SK-N-SH (cell line): ENCODE data around the gene STEAP3. TPM values are rescaled to one million over a fixed set of nuclear protein-coding genes. Genes with fewer than 3 reads are reported as not detected.

ENCODE experiments used
- CTCF ChIA-PET: fragments of 300-600, 350-600 bp; formaldehyde crosslinking; extraction: SDS; loops from one replicate; lab custom pipeline; 2021; lab: Yijun Ruan, JAX
- POLR2A ChIA-PET: fragments of 350-600 bp; sonication (Branson Sonifier 250); formaldehyde crosslinking; extraction: SDS; loops from one replicate; lab custom pipeline; 2020; ENCODE audit warnings: antibody characterized with exemption, inconsistent platforms; lab: Yijun Ruan, JAX
- DNase-seq: peaks from one replicate; pipeline ENCODE4 v3.0.0; 2012
- H2AFZ ChIP-seq: fragments of 200-600 bp; sonication (generic); 2 replicates; pipeline ENCODE4 v1.8.1; 2016; ENCODE audit warnings: antibody characterized with exemption, mild to moderate bottlenecking, low read depth
- H3F3A ChIP-seq: fragments of 200-600 bp; sonication (generic); replicated peaks from 2 replicates; pipeline ENCODE3; 2016; ENCODE audit warnings: antibody characterized with exemption, mild to moderate bottlenecking; ENCODE audit not compliant: insufficient read depth
- H3K27ac ChIP-seq, 2 experiments: fragments of 200-500 bp in 1 of 2; fragments of 200-600 bp in 1 of 2; sonication (Bioruptor generic) in 1 of 2; sonication (generic), shearing (Covaris generic) in 1 of 2; 2 replicates each; pipeline versions ENCODE4 v1.5.1 to v1.6.1; 2014 to 2016; ENCODE audit warnings: low read depth in 2 of 2, inconsistent platforms in 1 of 2, low read length in 1 of 2, mild to moderate bottlenecking in 1 of 2, mixed read lengths in 1 of 2
- H3K27me3 ChIP-seq: fragments of 200-600 bp; sonication (generic), shearing (Covaris generic); 2 replicates; pipeline ENCODE4 v1.6.1; 2016; ENCODE audit warnings: mixed run types; ENCODE audit not compliant: insufficient read depth
- H3K36me3 ChIP-seq, 2 experiments: fragments of 200-500 bp in 1 of 2; fragments of 200-600 bp in 1 of 2; sonication (Bioruptor generic) in 1 of 2; sonication (generic) in 1 of 2; replicated peaks in 1 of 2; 2 replicates each; pipeline versions ENCODE3 to v1.5.1; 2014 to 2016; ENCODE audit warnings: low read length in 1 of 2, mild to moderate bottlenecking in 1 of 2; ENCODE audit not compliant: insufficient read depth in 2 of 2, control insufficient read depth in 1 of 2
- H3K4me1 ChIP-seq, 2 experiments: fragments of 200-500 bp in 1 of 2; fragments of 200-600 bp in 1 of 2; sonication (Bioruptor generic) in 1 of 2; sonication (generic), shearing (Covaris generic) in 1 of 2; 2 replicates each; pipeline versions ENCODE4 v1.5.1 to v1.6.1; 2014 to 2016; ENCODE audit warnings: low read depth in 1 of 2, low read length in 1 of 2, mixed run types in 1 of 2; ENCODE audit not compliant: insufficient read depth in 2 of 2, control insufficient read depth in 1 of 2
- H3K4me2 ChIP-seq: fragments of 200-600 bp; sonication (generic), shearing (Covaris generic); 2 replicates; pipeline ENCODE4 v1.6.1; 2017; ENCODE audit warnings: mixed run types
- H3K4me3 ChIP-seq, 2 experiments: fragments of 200-500 bp in 1 of 2; fragments of 200-600 bp in 1 of 2; sonication (Bioruptor generic) in 1 of 2; sonication (generic), shearing (Covaris generic) in 1 of 2; 2 replicates each; pipeline versions ENCODE4 v1.5.1 to v1.8.1; 2014 to 2016; ENCODE audit warnings: low read depth in 2 of 2, inconsistent platforms in 1 of 2, low read length in 1 of 2, mild to moderate bottlenecking in 1 of 2, mixed read lengths in 1 of 2, moderate library complexity in 1 of 2
- H3K79me2 ChIP-seq: fragments of 200-600 bp; sonication (generic); 2 replicates; pipeline ENCODE4 v1.8.1; 2017; ENCODE audit warnings: mild to moderate bottlenecking; ENCODE audit not compliant: insufficient read depth
- H3K9ac ChIP-seq: fragments of 200-600 bp; sonication (generic); 2 replicates; pipeline ENCODE4 v1.6.1; 2017; ENCODE audit warnings: mixed run types
- H3K9me2 ChIP-seq: fragments of 200-600 bp; sonication (generic); 2 replicates; pipeline ENCODE4 v1.6.1; 2017; ENCODE audit warnings: mixed run types
- H3K9me3 ChIP-seq: fragments of 200-600 bp; sonication (generic); 2 replicates; pipeline ENCODE4 v1.6.1; 2017; ENCODE audit warnings: mixed run types, mild to moderate bottlenecking, moderate library complexity
- H4K20me1 ChIP-seq: fragments of 200-600 bp; sonication (generic); 2 replicates; pipeline ENCODE4 v1.6.1; 2017; ENCODE audit warnings: mild to moderate bottlenecking, mixed run types; ENCODE audit not compliant: insufficient read depth
- YY1 ChIP-seq: IDR thresholded peaks from 2 replicates; pipeline ENCODE4 v1.4.0; 2012; ENCODE audit warnings: low read depth, mild to moderate bottlenecking
- WGBS: methylation state at CpG from one replicate; pipeline ENCODE4 v1.1.6; 2017; ENCODE audit warnings: low lambda C conversion rate; 5-methylcytosine and 5-hydroxymethylcytosine counted together
- polyA plus RNA-seq, 3 experiments: library from polyadenylated mRNA; depleted of rRNA; stranded (reverse); fragments of >200 nt; gene quantifications; 2 replicates each; pipeline ENCODE4 v1.2.3, GENCODE V29; 2012
- TF ChIP-seq, protein P1 (sequence below): IDR thresholded peaks from 2 replicates; pipeline ENCODE4 v1.6.1; 2012; ENCODE audit warnings: mild to moderate bottlenecking, low read depth, low read length, moderate library complexity
- TF ChIP-seq, protein P2 (sequence below): IDR thresholded peaks from 2 replicates; pipeline ENCODE4 v1.4.0; 2012; ENCODE audit warnings: low read depth, borderline replicate concordance
- TF ChIP-seq, protein P3 (sequence below): fragments of 150-350 bp; IDR thresholded peaks from 2 replicates; pipeline ENCODE4 v1.6.1; 2017; ENCODE audit warnings: antibody characterized with exemption, low read length, low read depth, borderline replicate concordance

The STEAP3 gene
- polyA plus RNA-seq, 1 of the 3 experiments (the other 2 are of a cell fraction) = 30.6 TPM

DNA sequence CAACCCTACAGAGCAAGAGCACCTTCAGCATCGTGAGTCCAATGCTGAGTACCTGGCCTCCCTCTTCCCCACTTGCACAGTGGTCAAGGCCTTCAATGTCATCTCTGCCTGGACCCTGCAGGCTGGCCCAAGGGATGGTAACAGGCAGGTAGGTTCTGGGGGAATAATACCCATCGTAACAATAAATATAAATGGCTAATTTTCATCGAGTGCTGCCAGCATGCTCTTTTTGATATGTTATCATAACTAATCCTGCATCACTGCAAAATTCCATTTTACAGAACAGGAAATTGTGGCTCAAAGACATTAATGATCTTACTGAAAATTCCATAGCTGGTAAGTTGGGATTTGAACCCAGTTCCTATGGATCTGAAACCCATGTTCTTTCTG, 22.2 kb downstream of the STEAP3 start:
- 100% methylated on average over 2 of the region's 3 CpGs for WGBS

More for the DNA sequence above, 22.2 kb downstream of the STEAP3 start:
- no peak for DNase-seq
- POLR2A ChIA-PET = no interaction called here
- H3K27me3 ChIP-seq = no peaks in the 10 kb centered on the region
- H3F3A ChIP-seq = no peaks in the 10 kb centered on the region
- no peak overlapping the region for H3K4me2 ChIP-seq
- no peak overlapping the region for H3K4me3 ChIP-seq
- H3K27ac ChIP-seq = no peak overlapping the region
- CTCF ChIA-PET = interaction anchor here (1.3 to 2.2 kb wide), 3 partner anchors 12 to 21 kb away, joined by 3 to 6 read pairs (median 5); no protein-coding TSS in a partner anchor
- no peak overlapping the region for H2AFZ ChIP-seq
- TF ChIP-seq YY1 = no peak
- TF ChIP-seq, protein P1, sequence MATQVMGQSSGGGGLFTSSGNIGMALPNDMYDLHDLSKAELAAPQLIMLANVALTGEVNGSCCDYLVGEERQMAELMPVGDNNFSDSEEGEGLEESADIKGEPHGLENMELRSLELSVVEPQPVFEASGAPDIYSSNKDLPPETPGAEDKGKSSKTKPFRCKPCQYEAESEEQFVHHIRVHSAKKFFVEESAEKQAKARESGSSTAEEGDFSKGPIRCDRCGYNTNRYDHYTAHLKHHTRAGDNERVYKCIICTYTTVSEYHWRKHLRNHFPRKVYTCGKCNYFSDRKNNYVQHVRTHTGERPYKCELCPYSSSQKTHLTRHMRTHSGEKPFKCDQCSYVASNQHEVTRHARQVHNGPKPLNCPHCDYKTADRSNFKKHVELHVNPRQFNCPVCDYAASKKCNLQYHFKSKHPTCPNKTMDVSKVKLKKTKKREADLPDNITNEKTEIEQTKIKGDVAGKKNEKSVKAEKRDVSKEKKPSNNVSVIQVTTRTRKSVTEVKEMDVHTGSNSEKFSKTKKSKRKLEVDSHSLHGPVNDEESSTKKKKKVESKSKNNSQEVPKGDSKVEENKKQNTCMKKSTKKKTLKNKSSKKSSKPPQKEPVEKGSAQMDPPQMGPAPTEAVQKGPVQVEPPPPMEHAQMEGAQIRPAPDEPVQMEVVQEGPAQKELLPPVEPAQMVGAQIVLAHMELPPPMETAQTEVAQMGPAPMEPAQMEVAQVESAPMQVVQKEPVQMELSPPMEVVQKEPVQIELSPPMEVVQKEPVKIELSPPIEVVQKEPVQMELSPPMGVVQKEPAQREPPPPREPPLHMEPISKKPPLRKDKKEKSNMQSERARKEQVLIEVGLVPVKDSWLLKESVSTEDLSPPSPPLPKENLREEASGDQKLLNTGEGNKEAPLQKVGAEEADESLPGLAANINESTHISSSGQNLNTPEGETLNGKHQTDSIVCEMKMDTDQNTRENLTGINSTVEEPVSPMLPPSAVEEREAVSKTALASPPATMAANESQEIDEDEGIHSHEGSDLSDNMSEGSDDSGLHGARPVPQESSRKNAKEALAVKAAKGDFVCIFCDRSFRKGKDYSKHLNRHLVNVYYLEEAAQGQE = no peak
- TF ChIP-seq, protein P2, sequence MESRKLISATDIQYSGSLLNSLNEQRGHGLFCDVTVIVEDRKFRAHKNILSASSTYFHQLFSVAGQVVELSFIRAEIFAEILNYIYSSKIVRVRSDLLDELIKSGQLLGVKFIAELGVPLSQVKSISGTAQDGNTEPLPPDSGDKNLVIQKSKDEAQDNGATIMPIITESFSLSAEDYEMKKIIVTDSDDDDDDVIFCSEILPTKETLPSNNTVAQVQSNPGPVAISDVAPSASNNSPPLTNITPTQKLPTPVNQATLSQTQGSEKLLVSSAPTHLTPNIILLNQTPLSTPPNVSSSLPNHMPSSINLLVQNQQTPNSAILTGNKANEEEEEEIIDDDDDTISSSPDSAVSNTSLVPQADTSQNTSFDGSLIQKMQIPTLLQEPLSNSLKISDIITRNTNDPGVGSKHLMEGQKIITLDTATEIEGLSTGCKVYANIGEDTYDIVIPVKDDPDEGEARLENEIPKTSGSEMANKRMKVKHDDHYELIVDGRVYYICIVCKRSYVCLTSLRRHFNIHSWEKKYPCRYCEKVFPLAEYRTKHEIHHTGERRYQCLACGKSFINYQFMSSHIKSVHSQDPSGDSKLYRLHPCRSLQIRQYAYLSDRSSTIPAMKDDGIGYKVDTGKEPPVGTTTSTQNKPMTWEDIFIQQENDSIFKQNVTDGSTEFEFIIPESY = no peak
- TF ChIP-seq, protein P3, sequence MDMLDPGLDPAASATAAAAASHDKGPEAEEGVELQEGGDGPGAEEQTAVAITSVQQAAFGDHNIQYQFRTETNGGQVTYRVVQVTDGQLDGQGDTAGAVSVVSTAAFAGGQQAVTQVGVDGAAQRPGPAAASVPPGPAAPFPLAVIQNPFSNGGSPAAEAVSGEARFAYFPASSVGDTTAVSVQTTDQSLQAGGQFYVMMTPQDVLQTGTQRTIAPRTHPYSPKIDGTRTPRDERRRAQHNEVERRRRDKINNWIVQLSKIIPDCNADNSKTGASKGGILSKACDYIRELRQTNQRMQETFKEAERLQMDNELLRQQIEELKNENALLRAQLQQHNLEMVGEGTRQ = no peak
- no peaks in the 10 kb centered on the region for H3K9me2 ChIP-seq
- H3K79me2 ChIP-seq = no peaks in the 10 kb centered on the region
- peaks cover 2 to 5% of the 10 kb centered on the region in 2 experiments for H3K36me3 ChIP-seq
- H3K4me1 ChIP-seq = peaks cover under 1 to 8% of the 10 kb centered on the region in 2 experiments; a peak in 3 of 4 replicates
- H3K9me3 ChIP-seq = no peaks in the 10 kb centered on the region
- H3K9ac ChIP-seq = no peak overlapping the region
- no peaks in the 10 kb centered on the region for H4K20me1 ChIP-seq
